ENCODE results near the gene TUBG2.

Gene TUBG2

DNA sequence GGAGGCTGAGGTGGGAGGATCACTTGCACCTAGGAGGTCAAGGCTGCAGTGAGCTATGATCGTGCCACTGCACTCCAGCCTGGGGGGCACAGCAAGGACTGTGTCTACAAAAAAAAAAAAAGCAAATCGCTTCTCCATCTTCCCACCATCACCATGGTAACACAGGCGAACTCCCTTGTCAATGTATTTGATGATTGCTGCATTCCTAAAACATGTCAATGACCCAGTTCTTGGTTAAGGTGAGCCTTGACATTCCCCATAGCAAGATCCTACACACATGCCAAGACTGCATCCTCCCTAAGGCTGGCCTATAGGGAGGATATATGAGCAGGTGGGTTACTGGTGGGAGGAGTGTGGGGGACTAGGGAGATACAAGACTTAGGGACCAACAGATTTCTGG, 35.4 kb downstream of the TUBG2 start:
- TF ChIP-seq SIN3A (IDR thresholded peaks at IDR 0.05; ENCODE audit: borderline replicate concordance, insufficient read depth, low read length) (no peak), FOXP2 (optimal IDR thresholded peaks at IDR 0.05; ENCODE audit: borderline replicate concordance, extremely low read depth, extremely low read length, insufficient read depth) (no peak), TAF1 (IDR thresholded peaks at IDR 0.05; ENCODE audit: borderline replicate concordance, insufficient read depth, low read length) (no peak), POLR2AphosphoS5 (IDR thresholded peaks at IDR 0.05; ENCODE audit: low read depth, low read length) (no peak)
- TF ChIP-seq, protein P1, sequence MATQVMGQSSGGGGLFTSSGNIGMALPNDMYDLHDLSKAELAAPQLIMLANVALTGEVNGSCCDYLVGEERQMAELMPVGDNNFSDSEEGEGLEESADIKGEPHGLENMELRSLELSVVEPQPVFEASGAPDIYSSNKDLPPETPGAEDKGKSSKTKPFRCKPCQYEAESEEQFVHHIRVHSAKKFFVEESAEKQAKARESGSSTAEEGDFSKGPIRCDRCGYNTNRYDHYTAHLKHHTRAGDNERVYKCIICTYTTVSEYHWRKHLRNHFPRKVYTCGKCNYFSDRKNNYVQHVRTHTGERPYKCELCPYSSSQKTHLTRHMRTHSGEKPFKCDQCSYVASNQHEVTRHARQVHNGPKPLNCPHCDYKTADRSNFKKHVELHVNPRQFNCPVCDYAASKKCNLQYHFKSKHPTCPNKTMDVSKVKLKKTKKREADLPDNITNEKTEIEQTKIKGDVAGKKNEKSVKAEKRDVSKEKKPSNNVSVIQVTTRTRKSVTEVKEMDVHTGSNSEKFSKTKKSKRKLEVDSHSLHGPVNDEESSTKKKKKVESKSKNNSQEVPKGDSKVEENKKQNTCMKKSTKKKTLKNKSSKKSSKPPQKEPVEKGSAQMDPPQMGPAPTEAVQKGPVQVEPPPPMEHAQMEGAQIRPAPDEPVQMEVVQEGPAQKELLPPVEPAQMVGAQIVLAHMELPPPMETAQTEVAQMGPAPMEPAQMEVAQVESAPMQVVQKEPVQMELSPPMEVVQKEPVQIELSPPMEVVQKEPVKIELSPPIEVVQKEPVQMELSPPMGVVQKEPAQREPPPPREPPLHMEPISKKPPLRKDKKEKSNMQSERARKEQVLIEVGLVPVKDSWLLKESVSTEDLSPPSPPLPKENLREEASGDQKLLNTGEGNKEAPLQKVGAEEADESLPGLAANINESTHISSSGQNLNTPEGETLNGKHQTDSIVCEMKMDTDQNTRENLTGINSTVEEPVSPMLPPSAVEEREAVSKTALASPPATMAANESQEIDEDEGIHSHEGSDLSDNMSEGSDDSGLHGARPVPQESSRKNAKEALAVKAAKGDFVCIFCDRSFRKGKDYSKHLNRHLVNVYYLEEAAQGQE (IDR thresholded peaks at IDR 0.05; ENCODE audit: insufficient read depth in 1 of 2, low read depth in 2 of 2, low read length in 2 of 2) = no peak

DNA sequence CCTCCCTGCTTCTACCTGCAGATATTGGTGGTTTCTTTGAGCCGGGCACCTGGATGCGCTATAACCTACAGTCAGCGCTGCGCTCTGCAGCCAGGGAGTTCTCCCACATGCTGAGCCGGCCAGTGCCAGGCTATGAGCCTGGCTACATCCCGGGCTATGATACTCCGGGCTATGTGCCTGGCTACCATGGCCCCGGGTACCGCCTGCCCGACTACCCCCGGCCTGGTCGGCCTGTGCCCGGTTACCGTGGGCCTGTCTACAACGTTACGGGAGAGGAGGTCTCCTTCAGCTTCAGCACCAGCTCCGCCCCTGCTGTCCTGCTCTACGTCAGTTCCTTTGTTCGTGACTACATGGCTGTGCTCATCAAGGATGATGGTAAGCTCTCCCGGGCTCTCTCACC, 36.4 kb downstream of the TUBG2 start:
- TF ChIP-seq TAF1 (IDR thresholded peaks at IDR 0.05; ENCODE audit: borderline replicate concordance, insufficient read depth, low read length) = no peak
- no peak for TF ChIP-seq POLR2AphosphoS5 (IDR thresholded peaks at IDR 0.05; ENCODE audit: low read depth, low read length)
- no peak for TF ChIP-seq SIN3A (IDR thresholded peaks at IDR 0.05; ENCODE audit: borderline replicate concordance, insufficient read depth, low read length)
- TF ChIP-seq, protein P1 (IDR thresholded peaks at IDR 0.05; ENCODE audit: insufficient read depth in 1 of 2, low read depth in 2 of 2, low read length in 2 of 2) = no peak
- TF ChIP-seq FOXP2 (optimal IDR thresholded peaks at IDR 0.05; ENCODE audit: borderline replicate concordance, extremely low read depth, extremely low read length, insufficient read depth) = no peak

DNA sequence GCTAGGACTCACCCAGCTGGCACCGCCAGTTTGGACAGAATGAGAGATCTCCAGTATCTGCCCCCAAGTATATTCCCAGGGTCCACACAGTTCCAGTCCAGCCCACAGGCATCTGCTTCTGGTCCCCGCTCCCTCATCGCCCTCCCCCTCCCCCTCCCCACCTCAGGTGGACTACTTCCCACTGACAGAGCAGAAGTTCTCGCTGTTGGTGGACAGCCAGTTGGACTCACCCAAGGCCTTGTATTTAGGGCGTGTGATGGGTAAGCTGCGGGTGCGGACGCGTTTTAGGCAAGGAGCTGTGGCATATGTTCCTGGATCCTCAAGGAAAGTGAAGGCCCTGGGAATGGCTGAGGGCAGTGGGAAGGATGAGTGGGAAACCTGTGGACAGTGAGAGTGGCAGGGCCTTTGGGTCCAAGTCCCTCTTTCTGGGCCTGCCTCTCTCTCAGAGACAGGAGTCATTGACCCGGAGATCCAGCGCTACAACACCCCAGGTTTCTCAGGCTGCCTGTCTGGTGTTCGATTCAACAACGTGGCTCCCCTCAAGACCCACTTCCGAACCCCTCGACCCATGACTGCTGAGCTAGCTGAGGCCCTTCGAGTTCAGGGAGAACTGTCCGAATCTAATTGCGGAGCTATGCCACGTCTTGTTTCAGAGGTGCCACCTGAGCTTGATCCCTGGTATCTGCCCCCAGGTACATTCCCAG, 38.2 kb downstream of the TUBG2 start:
- TF ChIP-seq FOXP2 (optimal IDR thresholded peaks at IDR 0.05; ENCODE audit: borderline replicate concordance, extremely low read depth, extremely low read length, insufficient read depth) (no peak), SIN3A (IDR thresholded peaks at IDR 0.05; ENCODE audit: borderline replicate concordance, insufficient read depth, low read length) (no peak), POLR2AphosphoS5 (IDR thresholded peaks at IDR 0.05; ENCODE audit: low read depth, low read length) (no peak), TAF1 (IDR thresholded peaks at IDR 0.05; ENCODE audit: borderline replicate concordance, insufficient read depth, low read length) (no peak)
- TF ChIP-seq, protein P1 (IDR thresholded peaks at IDR 0.05; ENCODE audit: insufficient read depth in 1 of 2, low read depth in 2 of 2, low read length in 2 of 2) = no peak

DNA sequence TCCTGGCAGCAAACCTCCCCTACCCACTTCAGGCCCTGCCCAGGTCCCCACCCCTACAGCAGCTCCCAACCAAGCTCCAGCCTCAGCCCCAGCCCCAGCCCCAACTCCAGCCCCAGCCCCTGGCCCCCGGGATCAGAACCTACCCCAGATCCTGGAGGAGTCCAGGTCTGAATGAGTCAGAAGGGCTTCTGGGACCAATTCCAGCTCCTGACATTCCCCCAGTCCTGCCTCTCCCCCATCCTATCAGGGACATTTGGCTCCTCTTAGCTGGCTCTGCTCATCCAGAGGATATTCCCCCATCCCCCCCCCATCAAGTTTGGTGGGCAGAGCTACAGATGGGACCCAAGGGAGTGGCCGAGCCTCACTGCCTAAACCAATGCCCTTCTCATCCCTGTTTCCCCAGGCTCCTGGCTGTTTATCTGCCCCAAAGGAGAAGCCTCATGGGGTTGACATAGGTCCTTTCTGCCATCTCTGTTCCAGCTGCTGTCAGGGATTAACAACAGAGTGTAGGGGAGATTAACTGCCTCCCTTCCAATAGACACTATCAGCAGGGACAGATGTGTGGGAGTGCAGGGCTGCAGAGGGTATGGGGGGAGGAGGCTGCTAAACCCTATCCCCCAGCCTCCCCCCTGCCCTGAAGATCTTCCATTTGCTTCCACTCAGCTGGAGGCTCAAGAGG, 39.8 kb downstream of the TUBG2 start:
- TF ChIP-seq SIN3A (IDR thresholded peaks at IDR 0.05; ENCODE audit: borderline replicate concordance, insufficient read depth, low read length) = no peak
- TF ChIP-seq, protein P1 (IDR thresholded peaks at IDR 0.05; ENCODE audit: insufficient read depth in 1 of 2, low read depth in 2 of 2, low read length in 2 of 2) = no peak
- TF ChIP-seq POLR2AphosphoS5 (IDR thresholded peaks at IDR 0.05; ENCODE audit: low read depth, low read length) = no peak

Data from PFSK-1 (cell line).